HG03025 (cell line): Measurements from ENCODE around the gene GPR148.

Source experiments
- ATAC-seq: cut with Tn5 transposase; IDR thresholded peaks from one replicate; pipeline ENCODE4 v1.9.1; 2021; ENCODE audit warnings: mild to moderate bottlenecking, moderate library complexity; ENCODE audit not compliant: unreplicated experiment, low FRiP score

GPR148 gene

DNA sequence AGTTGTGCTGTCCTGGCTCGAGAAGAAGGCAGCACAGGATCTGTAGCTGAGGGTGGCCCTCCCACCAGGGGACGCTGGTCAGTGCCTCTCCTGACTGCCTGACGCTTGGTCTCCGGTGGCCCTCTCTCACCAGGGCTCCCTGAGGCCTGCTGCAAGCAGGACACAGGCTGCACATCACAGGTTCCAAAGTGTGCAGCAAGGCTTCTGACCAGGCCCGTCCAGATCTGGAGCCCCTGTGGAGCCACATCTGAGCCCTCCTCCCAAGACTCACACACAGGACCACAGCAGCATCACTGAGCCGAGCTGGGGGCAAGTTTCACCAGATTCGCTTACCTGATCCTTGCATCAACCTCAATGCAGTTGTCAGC lies 38.5 kb downstream of the GPR148 start:
- ATAC-seq: no peak

DNA sequence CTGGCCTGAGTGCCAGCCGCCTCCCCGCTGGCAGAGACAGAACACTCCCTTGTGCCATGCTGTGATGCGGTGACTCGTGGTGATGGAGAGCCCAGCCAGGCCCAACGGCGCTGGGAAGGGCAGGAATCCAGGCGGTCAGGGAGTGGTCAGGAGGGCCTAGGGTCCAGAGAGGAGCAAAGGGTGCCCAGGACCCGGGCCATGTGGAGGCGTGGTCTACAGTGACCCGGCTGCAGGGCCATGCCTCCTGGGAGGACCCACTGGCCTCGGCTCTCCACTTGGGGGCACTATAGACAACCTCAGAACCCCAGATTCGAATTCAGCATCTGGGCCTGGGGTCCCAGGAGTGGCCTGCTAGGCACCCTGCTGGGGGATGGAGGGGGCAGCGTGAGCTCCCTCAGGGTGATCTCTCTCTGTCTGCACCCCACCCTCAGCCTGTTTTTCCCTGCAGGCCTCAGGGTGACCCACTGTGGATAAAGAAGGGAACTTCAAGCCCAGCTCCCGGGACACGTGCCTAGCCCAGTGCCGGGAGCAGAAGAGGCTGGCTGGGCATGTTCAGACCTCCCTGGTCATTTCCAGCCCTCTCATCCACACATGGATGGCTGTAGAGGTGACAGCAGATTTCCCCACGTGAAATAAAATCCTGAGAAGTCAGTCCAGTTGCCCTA lies 39.5 kb downstream of the GPR148 start:
- no peak for ATAC-seq

DNA sequence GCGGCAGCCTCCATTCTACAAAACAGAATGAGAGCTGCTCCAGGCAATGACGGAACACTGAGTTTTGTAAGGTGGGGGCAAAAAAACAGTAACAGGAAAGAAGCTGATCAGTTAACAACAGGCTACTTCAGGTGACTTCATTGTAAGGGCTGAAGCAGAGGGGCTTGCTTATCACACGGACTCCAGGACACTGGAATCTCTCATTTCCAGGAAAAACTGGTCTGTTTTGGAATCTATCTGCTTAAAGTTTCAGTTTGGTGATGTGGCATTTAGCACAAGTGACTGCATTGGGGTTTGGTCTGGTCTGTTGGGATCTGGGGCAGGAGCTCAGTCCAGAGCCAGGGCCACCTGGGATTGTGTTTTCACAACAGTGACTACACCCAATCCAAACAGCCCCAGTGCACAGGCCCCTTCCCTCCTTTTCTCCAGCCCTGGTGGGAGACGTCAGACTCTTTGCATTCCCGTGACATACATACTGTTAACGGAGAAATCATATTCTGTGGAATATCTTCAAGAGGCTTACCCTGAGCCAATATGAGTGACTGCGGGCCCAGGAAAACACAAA lies 40.6 kb downstream of the GPR148 start:
- ATAC-seq: no peak

DNA sequence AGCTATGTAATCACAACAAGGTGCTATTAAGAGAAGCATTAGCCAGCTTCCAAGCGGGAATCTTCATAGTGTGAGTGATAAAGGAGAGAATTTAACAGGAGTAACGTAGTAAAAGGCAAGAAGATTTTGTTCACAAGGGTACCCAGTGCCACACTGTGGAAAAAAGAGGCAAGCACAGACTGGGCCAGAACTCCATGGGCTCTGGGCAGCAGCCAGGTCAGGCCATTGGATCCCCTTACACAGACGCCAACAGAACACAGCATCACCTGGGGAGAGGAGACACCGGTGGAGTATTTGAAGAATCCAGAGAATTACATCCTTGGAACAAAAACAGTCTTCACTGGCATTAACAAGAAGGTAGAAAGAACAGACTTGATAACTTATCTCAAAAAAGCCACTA lies 47.7 kb downstream of the GPR148 start:
- no peak for ATAC-seq

DNA sequence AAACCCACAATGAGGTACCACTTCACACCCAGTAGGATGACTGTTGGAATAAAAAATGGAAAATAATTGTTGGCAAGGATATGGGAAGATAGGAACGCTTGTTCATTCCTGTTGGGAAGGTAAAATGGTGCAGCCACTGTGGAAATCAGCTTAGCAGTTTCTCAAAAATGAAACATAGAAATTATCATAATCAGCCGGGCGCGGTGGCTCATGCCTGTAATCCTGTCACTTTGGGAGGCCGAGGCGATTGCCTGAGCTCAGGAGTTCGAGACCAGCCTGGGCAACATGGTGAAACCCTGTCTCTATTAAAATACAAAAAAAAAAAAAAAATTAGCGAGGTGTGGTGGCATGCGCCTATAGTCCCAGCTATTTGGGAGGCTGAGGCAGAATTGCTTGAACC lies 49.9 kb downstream of the GPR148 start:
- no peak for ATAC-seq
